Tibial nerve (tissue), 4 donors: Measurements from ENCODE around the gene MYO3B. TPM values are rescaled to one million over a fixed set of nuclear protein-coding genes. Genes with fewer than 3 reads are reported as not detected.
A peak's percentile ranks its signal among the peaks of the same experiment; 100 is the strongest.

Experiments
- DNase-seq, 2 donors: peaks; one replicate each; pipeline ENCODE4 v3.0.0-alpha.2; 2019; ENCODE audit warnings: low spot score in 2 of 2
- H3K27ac ChIP-seq, 4 donors: fragments of 200-600 bp; sonication (generic) in 3 of 4; one replicate each; pipeline ENCODE4 v1.5.1; 2017 to 2019; ENCODE audit warnings: mild to moderate bottlenecking in 1 of 4
- H3K27me3 ChIP-seq, 2 donors: fragments of 200-600 bp; sonication (generic) in 1 of 2; one replicate each; pipeline versions ENCODE4 v1.5.1 to v1.6.0; 2017 to 2019
- H3K36me3 ChIP-seq, 3 donors: fragments of 200-600 bp; sonication (generic); one replicate each; pipeline ENCODE4 v1.5.1; 2018 to 2019
- H3K4me1 ChIP-seq, 4 donors: fragments of 200-600 bp; sonication (generic) in 3 of 4; one replicate each; pipeline ENCODE4 v1.5.1; 2017 to 2019
- H3K4me3 ChIP-seq, 4 donors: fragments of 200-600 bp; sonication (generic) in 3 of 4; one replicate each; pipeline ENCODE4 v1.5.1; 2017 to 2019; ENCODE audit warnings: mild to moderate bottlenecking in 1 of 4, moderate library complexity in 1 of 4
- H3K9me3 ChIP-seq, 4 donors: fragments of 200-600 bp; sonication (generic) in 3 of 4; one replicate each; pipeline ENCODE4 v1.5.1; 2017 to 2019
- EP300 ChIP-seq, 2 donors: sonication (generic); formaldehyde crosslinking; IDR thresholded peaks; one replicate each; pipeline ENCODE4 v1.6.1; 2017; ENCODE audit warnings: antibody characterized with exemption in 2 of 2, mild to moderate bottlenecking in 1 of 2
- POLR2A ChIP-seq, 2 donors: fragments of 450-650 bp; IDR thresholded peaks; one replicate each; pipeline ENCODE4 v1.6.1; 2017; ENCODE audit warnings: antibody characterized with exemption in 2 of 2, mild to moderate bottlenecking in 2 of 2, moderate library complexity in 2 of 2
- WGBS, 2 donors: methylation state at CpG; one replicate each; pipeline ENCODE4 v1.1.5; 2018; 5-methylcytosine and 5-hydroxymethylcytosine counted together
- total RNA-seq, 4 donors: library from RNA; depleted of rRNA; stranded (reverse); fragments of >200 nt; gene quantifications; one replicate each; pipeline ENCODE4 v1.1.0, GENCODE V29; 2016
- TF ChIP-seq, protein P1 (sequence below), 5 experiments: fragments of 200-600 bp in 3 of 5; fragments of 450-650 bp in 2 of 5; sonication (generic) in 3 of 5; IDR thresholded peaks; one replicate each; pipeline ENCODE4 v1.5.1; 2016 to 2019; ENCODE audit warnings: antibody characterized with exemption in 5 of 5, mild to moderate bottlenecking in 3 of 5, moderate library complexity in 2 of 5

MYO3B gene
- total RNA-seq, 4 donors from 2014 or later = 0.22 to 0.63 (median 0.39) TPM; not detected in 1

DNA sequence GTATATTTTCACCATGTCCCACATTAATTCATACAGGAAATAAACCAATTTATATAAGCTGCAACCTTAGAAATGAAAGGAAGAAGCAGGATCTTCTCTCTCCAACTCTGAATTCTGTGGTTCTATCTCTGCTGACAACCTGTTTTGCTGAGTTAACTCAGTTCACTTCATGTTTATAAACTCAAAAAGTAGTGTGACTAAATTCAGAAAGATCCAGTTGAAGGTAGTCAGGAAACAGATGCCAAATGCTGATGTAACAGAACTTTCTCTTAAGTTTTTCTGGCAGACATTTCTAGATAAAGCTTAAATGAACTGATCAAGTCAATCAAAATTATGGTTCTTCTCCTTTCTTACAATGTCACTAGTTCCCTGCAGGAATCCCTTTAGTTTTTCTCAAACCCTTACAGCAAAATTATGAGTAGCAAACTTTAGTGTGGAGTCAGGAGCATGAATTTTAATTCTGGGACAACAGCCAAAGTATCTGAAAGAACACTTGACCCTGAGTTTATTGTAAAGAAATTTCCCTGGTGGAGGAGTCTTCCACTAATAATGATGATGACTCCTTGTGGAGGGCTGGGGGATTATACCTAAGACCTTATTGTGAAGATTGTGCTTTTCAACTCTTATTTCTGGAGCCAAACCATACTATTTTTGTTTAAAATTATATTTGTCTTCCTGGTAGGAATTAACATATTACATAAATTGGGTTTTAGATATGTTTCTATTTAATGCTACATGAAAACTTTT, 216.9 kb downstream of the MYO3B start:
- H3K36me3 ChIP-seq = no peaks in the 10 kb centered on the region
- no peak overlapping the region for H3K4me3 ChIP-seq
- TF ChIP-seq POLR2A (IDR thresholded peaks at IDR 0.05) (no peak), EP300 (IDR thresholded peaks at IDR 0.05) (no peak)
- TF ChIP-seq, protein P1, sequence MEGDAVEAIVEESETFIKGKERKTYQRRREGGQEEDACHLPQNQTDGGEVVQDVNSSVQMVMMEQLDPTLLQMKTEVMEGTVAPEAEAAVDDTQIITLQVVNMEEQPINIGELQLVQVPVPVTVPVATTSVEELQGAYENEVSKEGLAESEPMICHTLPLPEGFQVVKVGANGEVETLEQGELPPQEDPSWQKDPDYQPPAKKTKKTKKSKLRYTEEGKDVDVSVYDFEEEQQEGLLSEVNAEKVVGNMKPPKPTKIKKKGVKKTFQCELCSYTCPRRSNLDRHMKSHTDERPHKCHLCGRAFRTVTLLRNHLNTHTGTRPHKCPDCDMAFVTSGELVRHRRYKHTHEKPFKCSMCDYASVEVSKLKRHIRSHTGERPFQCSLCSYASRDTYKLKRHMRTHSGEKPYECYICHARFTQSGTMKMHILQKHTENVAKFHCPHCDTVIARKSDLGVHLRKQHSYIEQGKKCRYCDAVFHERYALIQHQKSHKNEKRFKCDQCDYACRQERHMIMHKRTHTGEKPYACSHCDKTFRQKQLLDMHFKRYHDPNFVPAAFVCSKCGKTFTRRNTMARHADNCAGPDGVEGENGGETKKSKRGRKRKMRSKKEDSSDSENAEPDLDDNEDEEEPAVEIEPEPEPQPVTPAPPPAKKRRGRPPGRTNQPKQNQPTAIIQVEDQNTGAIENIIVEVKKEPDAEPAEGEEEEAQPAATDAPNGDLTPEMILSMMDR (IDR thresholded peaks at IDR 0.05) = no peak
- H3K27me3 ChIP-seq = peaks cover 0 to 19% of the 10 kb centered on the region in 2 donors
- no peaks in the 10 kb centered on the region for H3K9me3 ChIP-seq
- DNase-seq = no peak
- H3K4me1 ChIP-seq = no peaks in the 10 kb centered on the region
- no peak overlapping the region for H3K27ac ChIP-seq

DNA sequence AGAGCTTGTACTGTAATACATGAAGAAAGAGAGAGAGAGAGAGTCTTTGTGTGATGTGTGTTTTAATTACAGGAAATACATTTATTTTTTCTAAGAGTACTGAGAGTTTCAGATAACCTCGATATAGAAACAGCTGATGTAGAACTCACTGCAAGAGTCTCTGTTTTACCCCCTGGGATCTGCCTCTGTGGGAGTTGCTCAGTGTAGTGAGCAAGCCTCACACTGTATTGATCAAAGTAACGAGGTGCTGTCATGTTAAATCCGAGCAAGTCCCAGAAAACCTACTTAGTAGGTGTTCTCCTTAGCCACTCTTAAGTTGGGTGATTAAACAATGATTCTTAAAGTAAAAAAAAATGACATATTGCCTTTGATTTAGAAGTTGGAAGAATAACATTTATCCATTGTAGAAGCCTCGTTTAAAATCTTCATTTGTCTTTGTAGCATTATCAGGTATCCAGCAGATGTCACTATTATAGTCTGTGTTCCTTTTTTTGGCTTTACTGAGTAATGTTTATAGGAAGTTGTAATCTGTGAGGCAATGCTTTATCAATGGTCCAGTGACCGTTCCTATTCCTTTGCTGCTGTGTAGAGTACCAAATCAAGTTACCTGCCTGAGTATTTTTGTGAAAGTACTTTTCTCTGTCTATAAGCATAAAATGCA, 219.0 kb downstream of the MYO3B start:
- Histone ChIP-seq H3K4me1 (no peaks in the 10 kb centered on the region), H3K27me3 (peaks cover 0 to 24% of the 10 kb centered on the region in 2 donors), H3K36me3 (no peaks in the 10 kb centered on the region), H3K27ac (no peak overlapping the region), H3K4me3 (no peak overlapping the region), H3K9me3 (no peaks in the 10 kb centered on the region)
- WGBS, 2 donors = 15 to 26% methylated on average over 5 of the region's 5 CpGs
- no peak for DNase-seq
- TF ChIP-seq, protein P1 (IDR thresholded peaks at IDR 0.05) = peak in 1 of 5 experiments; percentile 11
- TF ChIP-seq EP300 (IDR thresholded peaks at IDR 0.05) = no peak

DNA sequence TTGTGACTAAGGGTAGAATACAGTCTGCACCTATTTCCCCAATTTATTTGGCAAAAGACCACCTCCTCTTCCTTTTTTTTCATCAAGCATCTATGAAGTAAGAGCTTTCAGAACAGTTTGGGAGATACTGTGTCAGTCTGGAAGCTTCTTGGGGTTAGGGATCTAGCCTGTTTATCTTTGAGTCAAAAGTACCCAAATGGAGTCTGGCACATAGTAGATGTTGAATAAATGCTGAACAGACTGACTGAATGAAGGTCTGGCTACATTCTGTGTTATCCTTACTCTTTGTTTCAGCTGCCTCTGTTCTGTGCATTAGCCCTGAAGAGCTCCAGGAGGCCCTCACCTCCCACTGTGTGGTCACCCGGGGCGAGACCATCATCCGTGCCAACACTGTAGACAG, 223.2 kb downstream of the MYO3B start:
- WGBS, 2 donors = 89 to 94% methylated on average over 3 of the region's 3 CpGs
- TF ChIP-seq EP300 (IDR thresholded peaks at IDR 0.05) = no peak
- TF ChIP-seq, protein P1 (IDR thresholded peaks at IDR 0.05) = no peak
- no peak for TF ChIP-seq POLR2A (IDR thresholded peaks at IDR 0.05)
- Histone ChIP-seq H3K27me3 (peaks cover 0 to 19% of the 10 kb centered on the region in 2 donors), H3K4me1 (no peaks in the 10 kb centered on the region), H3K36me3 (no peaks in the 10 kb centered on the region), H3K4me3 (no peak overlapping the region), H3K27ac (no peak overlapping the region), H3K9me3 (no peaks in the 10 kb centered on the region)
- DNase-seq = no peak

DNA sequence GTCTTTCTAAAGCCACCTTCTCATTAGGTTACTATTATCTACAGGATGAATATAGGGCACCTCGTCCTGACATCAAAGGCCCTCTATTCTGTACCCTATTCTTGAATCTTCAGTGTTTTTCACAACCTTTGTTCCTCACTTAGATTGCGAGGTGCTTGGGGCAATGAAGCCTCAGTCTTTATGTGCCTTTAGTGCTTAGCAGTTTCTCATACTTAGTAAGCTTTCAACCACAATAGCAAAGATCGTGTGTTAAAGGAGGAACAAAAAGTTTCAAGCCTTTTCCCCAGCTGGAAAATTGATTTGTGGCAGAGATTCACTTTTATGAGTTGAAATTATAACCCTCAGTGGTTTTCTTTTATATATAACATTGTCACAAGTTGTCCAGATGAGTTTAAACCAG, 226.9 kb downstream of the MYO3B start:
- DNase-seq = no peak
- H3K4me3 ChIP-seq = no peak overlapping the region
- H3K27me3 ChIP-seq = peaks cover 0 to 33% of the 10 kb centered on the region in 2 donors
- no peak for TF ChIP-seq POLR2A (IDR thresholded peaks at IDR 0.05)
- TF ChIP-seq EP300 (IDR thresholded peaks at IDR 0.05) = no peak
- TF ChIP-seq, protein P1 (IDR thresholded peaks at IDR 0.05) = no peak
- no peak overlapping the region for H3K27ac ChIP-seq
- H3K9me3 ChIP-seq = no peaks in the 10 kb centered on the region
- 52 to 85% methylated on average over 3 of the region's 3 CpGs for WGBS, 2 donors
- H3K4me1 ChIP-seq = peaks cover 0 to 7% (median 2%) of the 10 kb centered on the region in 4 donors
- no peaks in the 10 kb centered on the region for H3K36me3 ChIP-seq

DNA sequence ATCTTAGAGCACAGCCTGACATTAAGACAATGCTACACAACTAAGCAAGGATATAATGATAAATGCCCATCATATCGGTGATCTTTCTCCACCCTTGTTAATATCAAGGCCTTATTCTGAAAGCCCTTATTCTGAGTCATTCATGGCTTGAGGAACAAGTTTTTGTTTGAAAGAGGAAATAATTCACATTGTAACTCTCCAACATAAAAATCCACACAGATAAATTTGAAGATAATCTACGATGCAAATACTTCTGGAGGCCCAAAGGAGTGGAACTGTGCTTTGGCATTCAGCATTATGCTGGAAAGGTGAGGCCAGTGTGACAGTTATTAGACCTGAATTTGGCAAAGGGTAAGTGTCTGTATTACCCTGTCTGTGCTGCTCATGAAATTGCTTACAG, 227.4 kb downstream of the MYO3B start:
- 73% methylated on average over 2 of the region's 2 CpGs for WGBS, 2 donors
- Histone ChIP-seq H3K9me3 (no peaks in the 10 kb centered on the region), H3K4me1 (peaks cover 0 to 7% (median 2%) of the 10 kb centered on the region in 4 donors), H3K27ac (no peak overlapping the region), H3K27me3 (peaks cover 0 to 33% of the 10 kb centered on the region in 2 donors), H3K36me3 (no peaks in the 10 kb centered on the region), H3K4me3 (no peak overlapping the region)
- TF ChIP-seq, protein P1 (IDR thresholded peaks at IDR 0.05) = no peak
- no peak for TF ChIP-seq EP300 (IDR thresholded peaks at IDR 0.05)
- DNase-seq = no peak
